ENCODE measurements around the gene MIDN. TPM values are rescaled to one million over a fixed set of nuclear protein-coding genes. Genes with fewer than 3 reads are reported as not detected.

Gene MIDN
- total and polyA plus RNA-seq, 8 donors, result 17.0 to 118 (median 33.2) TPM

DNA sequence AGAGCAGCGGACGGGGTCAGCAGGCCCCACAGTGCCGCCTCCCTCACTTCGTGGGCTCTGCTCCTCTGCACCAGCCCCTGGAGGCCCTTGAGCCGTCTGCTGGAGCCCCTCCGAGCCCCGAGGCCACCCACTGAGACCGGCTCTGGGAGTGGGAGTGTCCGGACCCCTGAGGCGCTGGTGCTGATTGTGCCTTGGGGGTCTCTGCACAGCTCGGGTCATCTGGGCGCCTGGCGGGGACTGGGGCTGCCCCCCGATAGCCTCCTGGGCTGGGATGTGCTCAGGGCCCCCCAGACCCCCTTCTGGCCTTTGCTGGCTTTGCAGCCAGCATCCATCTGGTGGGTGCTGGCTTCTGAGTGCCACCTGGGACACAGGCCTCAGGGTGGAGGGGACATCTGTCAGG, 26.0 kb upstream of the MIDN start:
- peaks cover 20 to 57% (median 49%) of the 10 kb centered on the region in 4 donors for H3K4me1 ChIP-seq
- intact Hi-C loops (cut with DNase I; ENCODE audit: low total_unique reads), result no loop called here
- H3K4me3 ChIP-seq, result no peak overlapping the region
- no peaks in the 10 kb centered on the region for H3K27me3 ChIP-seq
- no peaks in the 10 kb centered on the region for H3K9me3 ChIP-seq
- peak overlapping the region in 1 of 5 donors; percentile 66 for H3K27ac ChIP-seq
- WGBS, 5 donors, result 89 to 96% (median 92%) methylated on average over 5 to 14 of the region's 14 CpGs
- DNase-seq, result no peak
- TF ChIP-seq EP300 (IDR thresholded peaks at IDR 0.05) (no peak), POLR2AphosphoS5 (IDR thresholded peaks at IDR 0.05) (no peak), CTCF (IDR thresholded peaks at IDR 0.05) (no peak), POLR2A (IDR thresholded peaks at IDR 0.05) (no peak)
- peaks cover 48 to 84% (median 77%) of the 10 kb centered on the region in 4 donors for H3K36me3 ChIP-seq

DNA sequence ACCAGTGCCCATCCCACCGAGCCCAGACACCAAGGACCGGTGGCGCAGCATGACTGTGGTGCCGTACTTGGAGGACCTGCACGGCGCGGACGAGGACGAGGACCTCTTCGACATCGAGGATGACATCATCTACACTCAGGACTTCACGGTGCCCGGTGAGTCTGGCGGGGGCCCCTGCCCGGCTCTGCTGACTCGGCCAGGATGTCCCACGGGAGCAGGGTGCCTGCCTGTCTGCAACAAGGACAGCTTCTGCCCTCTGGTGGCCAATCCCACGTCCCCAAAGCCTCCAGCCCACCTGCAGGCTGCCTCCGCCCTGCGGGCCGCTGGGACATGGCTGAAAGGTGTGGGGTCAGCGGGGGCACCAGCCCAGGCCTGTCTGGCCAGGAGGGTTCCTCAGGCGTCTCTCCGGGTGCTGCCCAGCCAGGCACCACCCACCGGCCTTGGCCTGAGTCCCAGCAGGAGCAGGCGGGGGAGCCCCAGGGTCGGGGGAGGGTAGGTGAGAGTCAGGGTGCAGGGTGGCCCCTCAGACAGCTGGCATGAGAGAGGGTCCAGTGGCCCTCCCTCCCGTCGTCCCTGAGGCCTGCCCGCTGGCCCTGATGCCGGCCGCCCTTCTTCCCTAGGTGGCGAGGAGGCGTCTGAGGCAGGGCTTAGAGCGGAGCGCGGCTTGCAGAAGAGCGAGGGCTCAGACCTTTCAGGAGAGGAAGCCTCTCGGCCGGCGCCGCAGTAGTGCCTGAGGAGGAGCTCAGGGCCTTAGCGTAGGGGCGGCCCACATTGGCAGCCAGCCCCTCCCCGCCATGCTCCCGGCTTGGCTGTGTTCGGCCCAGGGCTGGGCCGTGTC, 25.1 kb upstream of the MIDN start:
- H3K27ac ChIP-seq, result peak overlapping the region in 1 of 5 donors; percentile 66
- no peak overlapping the region for H3K4me3 ChIP-seq
- intact Hi-C loops (cut with DNase I; ENCODE audit: low total_unique reads), result no loop called here
- WGBS, 5 donors, result 74 to 89% (median 78%) methylated on average over 37 to 48 of the region's 48 CpGs
- H3K4me1 ChIP-seq, result peaks cover 15 to 58% (median 47%) of the 10 kb centered on the region in 4 donors
- peak in 1 of 2 donors; percentile 66 for DNase-seq
- no peaks in the 10 kb centered on the region for H3K9me3 ChIP-seq
- H3K36me3 ChIP-seq, result peaks cover 52 to 92% (median 85%) of the 10 kb centered on the region in 4 donors
- no peaks in the 10 kb centered on the region for H3K27me3 ChIP-seq
- TF ChIP-seq POLR2AphosphoS5 (IDR thresholded peaks at IDR 0.05) (no peak), EP300 (IDR thresholded peaks at IDR 0.05) (no peak), CTCF (IDR thresholded peaks at IDR 0.05) (peak in 3 of 7 experiments; percentile 18 to 28 (median 27))

DNA sequence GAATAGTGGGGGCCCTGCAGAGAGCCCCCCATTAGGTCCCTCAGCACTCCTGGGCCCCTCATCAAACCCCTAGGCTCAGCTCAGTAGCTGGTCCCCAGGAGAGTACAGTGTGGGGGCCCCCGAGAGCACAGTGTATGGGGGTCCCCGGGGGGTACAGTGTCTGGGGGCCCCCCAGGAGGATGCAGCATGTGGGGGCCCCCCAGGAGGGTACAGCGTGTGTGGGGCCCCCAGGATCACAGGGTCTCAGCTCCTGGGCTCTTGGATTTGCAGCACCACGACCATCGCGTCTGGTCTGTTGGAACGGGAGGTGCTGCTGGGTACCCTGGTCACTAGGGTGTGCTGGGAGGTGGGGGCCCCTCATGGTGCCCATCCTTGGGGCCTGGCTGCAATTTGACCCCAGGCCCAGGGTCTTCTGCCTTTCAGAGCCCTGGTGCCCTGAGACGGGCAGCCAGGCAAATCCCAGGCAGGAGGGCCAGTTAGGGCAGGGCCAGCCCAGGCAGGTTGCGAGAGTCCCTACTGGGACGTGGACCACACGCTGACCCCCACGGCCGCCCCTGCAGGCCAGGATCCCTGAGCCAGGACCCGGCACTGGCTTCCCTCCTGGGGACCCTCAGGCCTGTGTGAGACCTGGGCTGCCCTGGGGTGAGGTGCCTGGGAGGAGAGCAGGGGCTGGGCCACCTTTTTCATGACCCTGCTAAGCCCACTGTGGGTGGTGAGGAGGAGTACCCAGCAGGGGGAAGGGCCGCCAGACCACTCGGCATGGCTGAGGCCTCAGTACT, 24.1 kb upstream of the MIDN start:
- H3K27ac ChIP-seq, result no peak overlapping the region
- TF ChIP-seq CTCF (IDR thresholded peaks at IDR 0.05), result no peak
- no peak for TF ChIP-seq POLR2AphosphoS5 (IDR thresholded peaks at IDR 0.05)
- no peak for TF ChIP-seq EP300 (IDR thresholded peaks at IDR 0.05)
- no peak for TF ChIP-seq POLR2A (IDR thresholded peaks at IDR 0.05)
- intact Hi-C loops (cut with DNase I; ENCODE audit: low total_unique reads), result no loop called here
- no peak overlapping the region for H3K4me3 ChIP-seq
- 91 to 98% (median 96%) methylated on average over 8 to 16 of the region's 16 CpGs for WGBS, 5 donors
- peaks cover 15 to 50% (median 38%) of the 10 kb centered on the region in 4 donors for H3K4me1 ChIP-seq
- DNase-seq, result no peak
- H3K27me3 ChIP-seq, result no peaks in the 10 kb centered on the region
- H3K9me3 ChIP-seq, result no peaks in the 10 kb centered on the region
- H3K36me3 ChIP-seq, result peaks cover 52 to 89% (median 88%) of the 10 kb centered on the region in 4 donors

GRCh38 chr19:1224847-1225246, 23.5 kb upstream of the MIDN start:
- Histone ChIP-seq H3K4me1 (peaks cover 15 to 49% (median 38%) of the 10 kb centered on the region in 4 donors), H3K27ac (no peak overlapping the region), H3K36me3 (peaks cover 52 to 87% (median 86%) of the 10 kb centered on the region in 4 donors), H3K27me3 (no peaks in the 10 kb centered on the region), H3K4me3 (no peak overlapping the region), H3K9me3 (no peaks in the 10 kb centered on the region)
- 82 to 94% (median 90%) methylated on average over 7 to 16 of the region's 16 CpGs for WGBS, 5 donors
- TF ChIP-seq EP300 (IDR thresholded peaks at IDR 0.05), result no peak
- no peak for TF ChIP-seq POLR2A (IDR thresholded peaks at IDR 0.05)
- no peak for TF ChIP-seq CTCF (IDR thresholded peaks at IDR 0.05)
- no peak for TF ChIP-seq POLR2AphosphoS5 (IDR thresholded peaks at IDR 0.05)
- DNase-seq, result no peak
- intact Hi-C loops (cut with DNase I; ENCODE audit: low total_unique reads), result no loop called here
